GM18498 (cell line): ENCODE results near the gene SWAP70.
A peak's percentile ranks its signal among the peaks of the same experiment; 100 is the strongest.

Source experiments
- ATAC-seq: cut with Tn5 transposase; IDR thresholded peaks from one replicate; pipeline ENCODE4 v1.9.1; 2021; ENCODE audit warnings: mild to moderate bottlenecking, moderate library complexity; ENCODE audit not compliant: unreplicated experiment

SWAP70 gene

DNA sequence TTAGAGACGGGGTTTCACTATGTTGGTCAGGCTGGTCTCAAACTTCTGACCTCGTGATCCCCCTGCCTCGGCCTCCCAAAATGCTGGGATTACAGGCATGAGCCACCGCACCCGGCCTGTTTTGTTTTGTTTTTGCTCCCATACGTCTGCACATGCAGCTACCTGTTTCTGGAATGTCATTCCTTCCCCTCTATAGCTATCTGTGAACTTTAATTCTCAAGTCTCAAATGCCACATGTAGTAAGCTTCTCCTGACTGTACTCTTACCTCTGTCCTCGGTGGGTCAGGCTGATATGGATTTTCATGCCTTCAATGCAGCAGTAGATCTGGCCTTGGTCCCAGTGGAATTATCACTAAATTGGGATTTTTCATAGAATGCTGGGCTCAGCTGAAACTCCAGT, 12.4 kb upstream of the SWAP70 start:
- no peak for ATAC-seq

DNA sequence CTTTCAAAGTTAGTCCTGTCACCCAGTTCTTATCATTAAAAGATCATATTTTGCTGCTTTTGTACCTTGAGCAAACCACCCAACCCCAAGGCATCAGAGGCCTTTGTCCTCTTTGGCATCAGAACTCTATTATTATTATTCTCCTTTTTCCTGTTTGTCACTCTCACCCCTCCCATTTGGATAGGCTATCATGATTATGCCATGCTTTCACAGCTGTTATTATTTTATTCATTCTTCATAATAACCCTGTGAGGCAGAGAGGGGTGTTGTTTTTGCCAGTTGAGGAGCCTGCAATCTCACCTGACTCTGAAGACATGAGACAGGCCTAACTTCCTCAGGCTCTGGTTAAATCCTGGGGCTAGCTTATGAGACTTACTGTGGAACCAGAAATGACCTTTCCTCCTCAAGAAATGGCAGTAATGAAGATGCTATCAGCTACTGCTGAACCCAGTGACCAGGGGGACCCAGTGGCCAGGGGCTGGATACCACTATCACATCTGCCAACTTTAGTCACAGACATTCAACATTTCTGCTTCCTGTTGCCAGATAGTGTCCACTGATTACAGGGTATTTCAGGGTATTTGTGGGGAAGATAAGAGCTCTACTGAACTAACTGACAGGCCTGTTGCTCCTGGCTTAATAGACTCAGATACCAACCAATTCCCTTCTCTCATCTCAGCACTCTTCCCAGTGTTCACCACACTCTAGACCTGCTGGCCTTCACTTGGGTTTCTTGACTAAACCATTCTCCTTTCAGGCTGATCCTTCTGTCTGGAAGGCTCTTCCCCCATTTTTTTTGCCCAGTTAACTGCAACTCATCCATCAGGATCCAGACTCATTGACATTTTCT, 11.8 kb upstream of the SWAP70 start:
- ATAC-seq = no peak

DNA sequence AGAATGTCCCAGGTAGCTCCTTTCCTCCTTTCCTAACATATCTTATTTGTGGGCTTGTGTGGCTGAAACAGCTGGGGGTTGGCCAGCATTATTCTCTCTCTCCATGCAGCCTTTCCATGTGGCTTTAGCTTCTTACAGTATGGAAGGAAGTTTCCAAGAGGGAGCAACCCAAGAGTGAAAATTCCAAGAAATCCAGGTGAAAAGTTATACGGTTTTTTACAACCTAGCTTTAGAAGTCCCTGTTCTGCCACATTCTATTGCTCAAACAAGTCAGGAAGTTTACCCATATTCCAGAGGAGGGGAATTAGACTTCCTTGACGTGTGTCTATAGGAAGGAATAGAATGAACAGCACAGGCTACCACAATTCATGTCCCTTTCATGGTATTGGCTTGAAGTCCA, 10.0 kb upstream of the SWAP70 start:
- no peak for ATAC-seq

DNA sequence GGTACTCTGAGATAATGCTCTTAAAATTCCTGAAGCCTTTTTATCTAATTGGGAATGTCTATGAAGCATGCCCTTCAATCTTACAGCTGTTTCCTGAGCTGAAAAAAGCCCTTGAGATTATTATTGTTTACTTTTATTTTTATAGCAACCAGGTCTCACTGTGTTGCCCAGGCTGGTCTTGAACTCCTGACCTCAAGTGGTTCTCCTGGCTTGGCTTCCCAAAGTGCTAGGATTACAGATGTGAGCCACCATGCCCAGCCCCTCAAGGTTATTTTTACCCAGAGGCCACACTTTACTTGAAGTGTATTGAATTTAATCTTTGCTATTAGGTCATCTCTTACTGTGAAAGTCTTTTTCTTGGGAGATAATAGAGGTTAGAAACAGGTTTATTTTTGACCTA, 7.0 kb upstream of the SWAP70 start:
- no peak for ATAC-seq

DNA sequence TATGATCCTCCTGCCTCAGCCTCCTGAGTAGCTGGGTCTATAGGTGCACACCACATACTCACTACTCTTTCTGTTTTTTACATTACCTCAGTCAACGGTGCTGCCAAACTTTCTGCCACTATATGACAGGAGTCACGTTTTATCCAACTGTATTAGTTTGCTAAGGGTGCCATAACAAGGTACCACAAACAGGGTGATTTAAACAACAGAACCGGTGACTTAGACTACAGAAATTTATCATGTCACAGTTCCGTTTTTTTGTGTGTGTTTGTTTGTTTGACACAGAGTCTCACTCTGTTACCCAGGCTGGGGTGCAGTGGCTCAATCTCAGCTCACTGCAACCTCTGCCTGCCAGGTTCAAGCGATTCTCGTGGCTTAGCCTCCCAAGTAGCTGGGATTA, 6.3 kb upstream of the SWAP70 start:
- ATAC-seq = no peak

DNA sequence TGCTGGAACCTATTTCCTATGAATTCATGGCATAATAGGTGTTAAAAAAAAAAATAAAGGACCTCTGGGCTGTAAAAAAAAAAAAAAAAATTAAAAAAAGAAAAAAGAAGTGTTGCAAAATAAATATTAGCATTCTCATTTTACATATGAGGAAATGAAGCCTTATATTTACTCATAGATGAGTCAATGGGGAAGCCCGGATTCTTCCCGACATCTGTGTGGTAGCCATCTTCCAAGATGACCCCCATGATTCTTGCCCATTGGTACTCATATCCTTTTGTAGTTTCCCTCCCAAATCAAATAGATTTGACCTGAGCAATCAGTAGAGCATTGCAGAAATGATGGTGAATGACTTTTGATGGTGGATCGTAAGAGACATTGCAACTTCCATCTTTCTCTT, 3.0 kb upstream of the SWAP70 start:
- ATAC-seq = no peak

DNA sequence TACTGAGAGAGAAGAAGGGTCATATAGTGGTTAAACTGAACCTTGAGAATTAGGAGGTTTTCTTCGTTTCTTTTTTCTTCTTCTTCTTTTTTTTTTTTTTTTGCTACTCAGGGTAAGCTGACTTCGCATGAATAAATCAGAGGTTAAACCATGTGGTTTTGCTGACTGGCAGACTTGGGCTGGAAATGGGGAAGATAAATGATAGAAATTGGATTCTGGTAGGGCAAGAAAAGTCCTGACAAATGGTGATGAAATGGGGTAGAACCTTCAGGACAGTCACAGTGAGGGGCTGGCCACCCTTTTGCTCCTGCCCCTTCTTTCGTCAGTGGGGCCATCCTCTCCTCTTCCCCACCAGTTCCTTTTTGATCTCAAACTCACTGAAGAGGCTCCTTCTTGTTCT, 1.6 kb upstream of the SWAP70 start:
- ATAC-seq = no peak

DNA sequence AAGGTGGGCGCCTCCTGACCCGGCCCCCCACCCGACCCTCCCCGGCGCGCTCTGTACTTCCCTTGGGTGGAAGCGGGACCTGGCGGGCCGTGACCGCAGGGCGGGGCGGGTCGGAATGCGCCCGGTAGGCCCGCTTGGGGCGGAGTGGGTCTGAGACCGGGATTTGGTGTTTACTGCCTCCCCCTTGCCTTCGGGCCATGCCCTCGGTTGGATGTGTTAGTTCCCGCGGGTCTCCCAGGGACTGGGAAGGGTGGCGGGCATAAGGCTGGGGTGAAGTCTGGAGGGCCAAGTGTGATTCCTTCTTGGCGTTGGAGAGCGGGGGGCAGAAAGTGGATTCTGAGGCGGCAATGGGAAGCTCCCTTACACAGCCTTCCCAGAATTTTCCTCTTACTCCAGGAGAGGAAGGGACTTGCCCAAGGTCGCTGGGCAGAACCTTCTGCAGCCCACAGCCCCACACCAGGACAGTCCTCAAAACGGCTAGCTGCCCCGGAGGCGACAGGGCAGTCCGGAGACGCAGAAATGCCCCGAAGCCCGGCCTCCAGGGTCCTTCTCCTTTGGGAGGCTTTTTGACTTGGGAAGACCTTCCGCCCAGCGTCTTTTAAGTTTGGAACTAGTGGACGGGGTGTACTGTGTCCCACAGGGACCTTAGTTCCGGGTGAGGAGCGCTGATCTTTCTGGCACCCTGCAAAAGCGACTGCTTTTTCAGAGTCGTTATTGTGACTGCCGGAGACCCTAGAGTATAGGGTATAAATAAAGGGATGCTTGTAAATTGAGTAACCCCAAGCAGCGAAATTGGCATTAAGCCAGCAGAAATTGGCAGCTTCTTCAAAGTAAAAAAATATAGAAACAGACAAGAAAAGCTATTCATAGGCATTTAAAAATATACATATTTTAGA, 647 bp downstream of the SWAP70 start:
- peak; percentile 39 for ATAC-seq

DNA sequence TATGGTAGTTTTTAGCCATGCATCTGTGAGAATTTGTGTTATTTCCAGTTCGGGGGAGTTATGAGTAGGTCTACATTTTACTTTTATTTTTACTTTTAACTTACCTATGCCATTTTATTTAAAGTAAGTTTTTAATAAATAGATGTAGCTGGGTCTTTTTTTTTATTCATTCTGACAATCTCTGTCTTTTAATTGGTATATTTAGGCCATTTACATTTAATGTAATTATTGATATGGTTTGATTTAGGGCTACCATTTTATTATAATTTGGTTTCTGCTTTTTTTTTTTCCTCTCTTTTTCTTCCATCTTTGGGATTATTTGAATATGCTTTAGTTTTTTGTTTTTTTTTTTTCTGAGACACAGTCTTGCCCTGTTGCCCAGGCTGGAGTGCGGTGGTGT, 1.9 kb downstream of the SWAP70 start:
- no peak for ATAC-seq

DNA sequence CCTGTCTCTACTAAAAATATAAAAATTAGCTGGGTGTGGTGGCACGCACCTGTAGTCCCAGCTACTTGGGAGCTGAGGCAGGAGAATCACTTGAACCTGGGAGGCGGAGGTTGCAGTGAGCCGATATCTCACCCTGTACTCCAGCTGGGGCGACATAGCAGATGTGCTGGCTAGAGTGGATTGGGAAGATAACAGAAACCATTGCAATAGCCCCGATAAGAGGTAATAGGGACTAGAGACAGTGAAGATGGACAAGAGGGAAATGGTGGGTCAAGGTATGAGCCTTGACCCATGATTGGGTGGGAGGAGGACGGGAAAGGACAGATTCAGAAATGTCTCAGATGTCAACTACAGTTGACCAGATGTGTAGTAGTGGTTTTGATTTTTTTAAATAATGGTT, 6.1 kb downstream of the SWAP70 start:
- no peak for ATAC-seq

DNA sequence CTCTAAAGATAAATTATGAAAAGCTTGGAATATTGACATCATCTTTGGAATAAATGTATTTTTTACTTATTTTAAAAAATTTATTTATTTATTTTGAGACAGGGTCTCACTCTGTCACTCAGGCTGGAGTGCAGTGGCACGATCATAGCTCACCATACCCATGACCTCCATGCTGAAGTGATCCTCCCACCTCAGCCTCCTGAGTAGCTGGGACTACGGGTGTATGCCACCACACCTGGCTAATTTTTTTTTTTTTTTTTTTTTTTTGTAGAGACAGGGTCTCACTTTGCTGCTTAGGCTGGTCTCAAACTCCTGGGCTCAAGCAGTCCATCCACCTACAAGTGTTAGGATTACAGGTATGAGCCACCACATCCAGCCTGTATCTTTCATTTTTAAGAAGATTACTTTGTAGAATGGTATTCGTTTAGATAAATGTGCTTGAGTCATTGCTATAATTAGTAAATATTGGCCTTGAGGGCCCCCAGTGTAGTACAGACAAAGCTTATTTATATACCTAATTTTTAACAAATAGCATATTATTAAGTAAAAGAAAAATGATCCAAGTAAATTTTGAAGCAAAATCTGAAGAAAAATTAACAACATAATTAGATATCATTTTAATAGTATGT, 8.5 kb downstream of the SWAP70 start:
- no peak for ATAC-seq

DNA sequence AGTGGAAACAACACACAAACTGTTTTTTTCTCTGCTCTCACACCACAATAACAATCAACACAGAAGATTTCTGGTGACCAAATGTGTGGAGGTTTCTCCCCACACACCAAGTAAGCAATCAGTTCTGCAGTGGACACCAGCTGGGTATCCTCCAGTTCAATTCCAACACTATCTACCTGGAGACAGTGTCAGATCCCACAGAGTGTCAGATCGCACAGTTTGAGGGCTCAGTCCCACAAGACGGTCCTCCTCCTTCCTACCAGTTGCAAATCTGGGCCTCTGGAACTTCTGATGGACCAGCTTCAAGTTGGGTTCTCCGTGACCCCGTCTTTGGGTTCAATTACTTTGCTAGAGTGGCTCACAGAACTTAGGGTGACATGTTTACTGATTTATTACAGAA, 9.0 kb downstream of the SWAP70 start:
- ATAC-seq = no peak

DNA sequence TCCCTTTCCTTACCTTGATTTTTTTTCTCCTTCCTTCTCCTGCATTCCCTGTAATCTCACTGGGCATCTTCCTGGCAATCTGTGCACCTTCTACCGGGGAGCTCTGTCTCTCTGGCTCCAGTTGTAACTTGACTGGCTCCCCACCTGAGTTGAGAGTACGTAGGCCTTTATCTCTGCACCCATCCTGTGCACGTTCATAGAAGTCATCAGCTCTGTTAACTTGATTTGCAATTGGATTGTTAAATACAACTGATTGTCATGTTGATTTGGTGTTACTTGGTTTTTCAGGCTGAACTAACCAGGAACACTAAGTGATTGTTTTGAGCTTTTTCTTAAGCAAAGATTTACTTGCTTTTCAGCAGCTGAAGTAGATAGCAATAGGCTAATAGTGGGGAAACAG, 11.8 kb downstream of the SWAP70 start:
- no peak for ATAC-seq

DNA sequence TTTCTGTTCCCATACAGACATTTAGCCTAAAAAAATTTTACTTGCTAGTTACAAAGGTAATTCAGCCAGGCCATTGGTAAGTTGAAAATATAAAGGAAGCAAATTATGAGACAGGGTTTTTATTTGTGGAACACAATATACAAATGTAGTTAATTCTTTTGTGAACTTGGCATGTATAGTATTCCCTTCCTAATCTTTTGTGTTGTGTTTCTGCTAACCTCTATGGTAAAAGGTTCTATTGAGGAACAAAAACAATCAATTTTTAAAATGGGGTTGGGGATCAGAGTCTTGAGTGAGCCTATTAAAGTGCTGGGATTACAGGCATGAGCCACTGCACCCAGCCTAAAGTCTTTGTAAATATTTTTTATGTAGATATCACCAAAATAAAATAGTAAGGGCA, 14.1 kb downstream of the SWAP70 start:
- ATAC-seq = no peak

DNA sequence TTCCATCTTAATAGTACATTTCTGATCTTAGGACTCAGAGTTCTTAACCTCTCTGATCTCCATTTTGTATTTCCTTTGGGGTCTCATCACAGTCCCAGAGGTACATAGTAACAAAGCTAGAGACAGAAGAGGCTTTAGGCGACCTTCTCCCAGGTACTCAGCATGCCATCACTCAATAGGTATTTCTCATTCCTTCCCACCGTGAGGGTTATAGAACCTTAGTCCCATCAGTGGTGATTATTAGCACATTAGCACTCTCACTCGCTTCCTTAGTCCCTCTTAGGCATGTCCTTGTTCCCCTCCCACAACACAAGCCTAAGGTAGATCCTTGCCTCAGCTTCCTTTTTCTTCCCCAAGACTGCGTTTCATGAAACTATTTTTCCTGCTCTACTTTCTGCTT, 14.7 kb downstream of the SWAP70 start:
- no peak for ATAC-seq

DNA sequence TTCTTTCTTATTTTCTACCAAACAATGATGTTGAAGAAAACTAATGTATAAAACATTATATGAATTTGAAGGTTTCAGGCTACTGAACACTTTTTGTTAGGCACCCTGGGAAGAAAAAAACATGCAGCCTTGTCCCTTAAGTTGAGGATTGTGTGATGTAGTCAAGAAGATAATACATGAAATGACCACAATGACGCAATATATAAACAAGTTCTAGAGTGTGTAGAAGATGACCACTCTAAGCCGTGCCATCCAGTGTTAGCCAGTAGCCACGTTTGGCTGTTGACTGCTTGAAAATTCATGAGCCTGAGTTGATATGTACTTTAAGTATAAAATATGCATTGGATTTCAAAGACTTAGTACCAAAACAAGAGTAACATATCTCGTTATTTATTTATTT, 16.2 kb downstream of the SWAP70 start:
- ATAC-seq = no peak

DNA sequence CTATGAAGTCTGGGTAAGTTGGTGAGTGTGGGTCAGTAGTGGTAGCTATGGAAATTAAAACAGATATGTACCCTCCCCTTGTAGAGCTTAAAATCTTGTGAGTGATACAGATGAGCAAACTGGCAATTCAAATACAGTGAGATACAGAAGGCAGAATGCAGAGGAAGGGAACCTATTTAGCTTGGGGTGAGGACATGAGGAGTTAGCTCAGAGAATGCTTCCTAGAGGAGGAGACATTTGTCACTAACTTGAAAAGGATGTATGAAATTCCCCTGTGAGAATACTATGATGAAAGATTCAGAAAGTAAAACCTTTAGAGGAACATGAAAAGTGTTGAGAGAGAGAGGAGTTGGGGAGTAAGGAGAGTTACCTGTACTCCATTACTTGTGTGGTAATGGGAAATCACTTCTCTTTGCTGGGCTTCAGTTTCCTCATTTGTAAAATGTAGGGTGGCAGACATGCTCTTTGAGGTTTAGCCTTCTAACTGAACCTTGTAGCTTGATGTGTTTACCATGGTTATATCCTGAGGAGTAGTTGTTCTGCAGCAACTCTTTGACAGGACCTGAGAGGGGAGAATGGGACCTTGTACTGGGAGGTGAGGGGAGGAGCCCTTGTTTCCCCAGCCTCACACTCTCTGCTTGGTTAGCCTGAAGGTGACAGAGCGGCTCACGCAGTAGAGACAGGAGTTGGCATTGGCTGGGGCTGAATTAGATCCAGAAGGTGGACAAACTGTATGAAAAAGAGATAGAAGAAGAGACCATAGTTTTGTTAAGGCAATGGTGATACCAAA, 17.9 kb downstream of the SWAP70 start:
- ATAC-seq = peak; percentile 52

DNA sequence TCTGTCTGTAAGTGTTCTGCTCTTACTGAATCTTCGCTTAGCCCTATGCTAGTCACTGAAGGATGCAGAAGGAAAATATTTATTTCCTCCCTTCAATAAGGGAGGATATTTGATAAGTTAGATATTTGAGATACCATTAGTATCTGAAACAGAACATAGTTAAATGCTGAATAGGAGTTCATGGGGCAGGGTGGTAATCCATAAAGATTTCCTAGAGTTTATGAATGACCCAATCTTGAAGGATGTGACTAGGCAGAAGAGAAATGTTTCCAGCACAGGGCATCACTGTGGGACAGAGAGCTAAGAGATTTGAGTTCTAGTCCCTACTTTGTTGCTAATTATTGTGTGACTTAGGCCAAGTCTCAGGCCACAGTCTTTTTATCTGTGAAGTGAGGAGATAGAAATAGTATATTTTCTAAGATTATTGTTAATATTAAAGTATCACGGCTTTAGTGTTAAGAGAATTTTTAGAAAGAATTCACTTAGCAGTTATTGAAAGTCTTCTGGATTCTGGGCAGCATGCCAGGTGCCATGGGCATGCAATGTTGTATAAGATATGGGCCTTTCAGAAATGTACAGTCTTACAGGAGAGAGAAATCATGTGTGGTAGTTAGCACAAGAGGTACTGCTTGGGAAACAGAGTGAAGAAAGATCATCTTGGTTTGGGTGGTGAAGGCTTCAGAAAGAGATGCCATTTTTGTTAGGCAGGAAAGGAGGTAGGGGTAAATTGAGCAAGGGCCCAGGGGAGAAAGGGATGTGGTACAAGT, 24.0 kb downstream of the SWAP70 start:
- no peak for ATAC-seq

DNA sequence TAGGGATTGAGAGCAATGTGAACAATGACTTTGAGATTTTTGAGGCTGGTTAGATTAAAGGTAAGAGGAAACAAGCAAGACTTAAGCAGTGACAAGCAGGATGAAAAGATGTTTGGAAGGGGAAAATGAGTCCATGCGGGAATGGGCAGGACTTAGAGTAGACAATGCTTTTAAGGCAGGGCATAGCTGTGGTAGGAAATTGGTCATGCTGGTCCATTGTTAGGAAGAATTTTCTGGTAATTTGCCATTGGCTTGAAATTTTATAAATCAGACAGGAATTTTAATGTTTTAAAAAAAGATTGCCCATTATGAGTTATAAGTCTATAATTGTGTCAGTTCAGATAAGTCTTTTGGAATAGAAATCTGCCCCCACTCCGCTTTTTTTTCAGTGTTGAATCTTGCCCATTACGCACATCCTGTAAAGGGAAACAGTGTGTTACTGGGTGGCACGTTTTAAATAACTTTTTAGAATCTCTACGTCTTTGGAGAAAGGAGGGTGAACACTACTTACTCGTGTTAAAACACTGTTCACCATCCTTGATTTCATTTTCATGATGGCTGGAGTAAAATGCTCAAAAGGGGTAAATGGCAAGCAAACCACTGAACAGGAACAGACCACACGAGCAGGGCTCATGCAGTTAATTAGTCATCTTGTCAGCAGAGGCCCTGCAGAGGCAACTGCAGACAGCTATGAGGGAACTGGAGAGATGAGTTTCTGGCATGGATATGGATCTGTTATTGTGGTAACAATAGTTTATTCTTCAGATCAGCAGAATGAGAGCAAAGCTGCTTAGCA, 25.0 kb downstream of the SWAP70 start:
- peak; percentile 79 for ATAC-seq
